ENCODE data around the gene ZFP91. TPM values are rescaled to one million over a fixed set of nuclear protein-coding genes. Genes with fewer than 3 reads are reported as not detected.

Gene ZFP91
- total RNA-seq, 1 donor from 2014 or later, result 38.6 TPM

DNA sequence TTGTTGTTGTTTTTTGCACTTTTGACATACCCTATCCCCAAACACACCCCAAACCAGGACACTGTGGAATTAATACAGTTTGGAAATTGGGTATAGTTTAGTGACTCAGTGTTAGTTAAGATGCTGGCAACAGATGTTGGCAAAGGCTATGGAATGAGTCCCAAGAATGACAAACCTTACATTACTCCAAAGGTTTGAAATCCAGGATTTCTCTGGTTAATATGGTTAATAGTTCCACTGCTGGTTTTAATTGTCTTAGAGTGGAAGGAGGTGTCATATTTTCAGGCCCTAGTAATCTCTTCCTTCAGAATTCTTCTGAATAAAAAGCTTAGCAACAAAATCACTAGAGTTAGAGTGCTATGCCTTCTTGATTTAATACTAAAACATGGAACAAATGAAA, 4.0 kb upstream of the ZFP91 start:
- H3K27me3 ChIP-seq (ENCODE audit: control insufficient read depth, insufficient read depth, low read length), result no peaks in the 10 kb centered on the region
- no peaks in the 10 kb centered on the region for H3K36me3 ChIP-seq (ENCODE audit: control insufficient read depth, insufficient read depth, low read length)
- TF ChIP-seq, protein P1, sequence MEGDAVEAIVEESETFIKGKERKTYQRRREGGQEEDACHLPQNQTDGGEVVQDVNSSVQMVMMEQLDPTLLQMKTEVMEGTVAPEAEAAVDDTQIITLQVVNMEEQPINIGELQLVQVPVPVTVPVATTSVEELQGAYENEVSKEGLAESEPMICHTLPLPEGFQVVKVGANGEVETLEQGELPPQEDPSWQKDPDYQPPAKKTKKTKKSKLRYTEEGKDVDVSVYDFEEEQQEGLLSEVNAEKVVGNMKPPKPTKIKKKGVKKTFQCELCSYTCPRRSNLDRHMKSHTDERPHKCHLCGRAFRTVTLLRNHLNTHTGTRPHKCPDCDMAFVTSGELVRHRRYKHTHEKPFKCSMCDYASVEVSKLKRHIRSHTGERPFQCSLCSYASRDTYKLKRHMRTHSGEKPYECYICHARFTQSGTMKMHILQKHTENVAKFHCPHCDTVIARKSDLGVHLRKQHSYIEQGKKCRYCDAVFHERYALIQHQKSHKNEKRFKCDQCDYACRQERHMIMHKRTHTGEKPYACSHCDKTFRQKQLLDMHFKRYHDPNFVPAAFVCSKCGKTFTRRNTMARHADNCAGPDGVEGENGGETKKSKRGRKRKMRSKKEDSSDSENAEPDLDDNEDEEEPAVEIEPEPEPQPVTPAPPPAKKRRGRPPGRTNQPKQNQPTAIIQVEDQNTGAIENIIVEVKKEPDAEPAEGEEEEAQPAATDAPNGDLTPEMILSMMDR (IDR thresholded peaks at IDR 0.05; ENCODE audit: insufficient read depth, low read length, poor library complexity, severe bottlenecking), result no peak
- no peak for DNase-seq (ENCODE audit: low read depth)
- no peak overlapping the region for H3K4me3 ChIP-seq (ENCODE audit: low read depth, low read length)

DNA sequence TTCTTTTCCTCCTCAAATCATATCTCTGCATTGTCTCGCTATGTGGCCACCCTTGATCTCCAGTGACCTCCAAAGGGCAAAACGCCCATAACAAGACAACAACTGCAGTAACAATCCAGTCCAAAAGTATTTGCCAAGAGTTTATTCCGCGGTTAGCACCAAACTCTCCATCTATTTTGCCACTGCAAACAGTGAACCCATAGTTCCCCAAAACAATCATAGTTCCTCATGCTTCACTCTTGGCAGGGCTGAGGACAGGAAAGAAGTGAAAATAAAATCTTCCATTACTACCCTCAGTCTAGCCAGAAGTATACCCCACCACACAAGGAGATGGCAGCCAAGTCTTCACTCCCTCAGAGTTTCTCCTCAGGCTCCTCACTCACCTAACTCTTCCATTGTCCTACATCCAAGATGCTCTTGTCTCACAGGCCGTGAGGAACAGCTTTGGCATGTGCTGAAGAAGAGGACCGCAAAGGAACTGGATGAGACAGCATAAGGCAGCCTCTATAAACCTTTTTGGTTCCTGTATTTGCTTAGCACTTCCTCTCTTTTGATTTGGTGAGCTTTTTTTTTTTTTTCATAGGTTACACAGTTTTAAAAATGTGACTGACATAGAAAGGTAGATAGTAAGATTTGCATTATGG, 3.4 kb upstream of the ZFP91 start, which contains the start of gene LPXN:
LPXN (minus strand) TSS at position 480 of the 644 bp plus-strand sequence; CDS start at position 396, 84 bp downstream.
- DNase-seq (ENCODE audit: low read depth), result no peak
- Histone ChIP-seq H3K27me3 (ENCODE audit: control insufficient read depth, insufficient read depth, low read length) (no peaks in the 10 kb centered on the region), H3K4me3 (ENCODE audit: low read depth, low read length) (peak within 1 kb of the TSS; percentile 100), H3K36me3 (ENCODE audit: control insufficient read depth, insufficient read depth, low read length) (no peaks in the 10 kb centered on the region)
- TF ChIP-seq, protein P1 (IDR thresholded peaks at IDR 0.05; ENCODE audit: insufficient read depth, low read length, poor library complexity, severe bottlenecking), result no peak

DNA sequence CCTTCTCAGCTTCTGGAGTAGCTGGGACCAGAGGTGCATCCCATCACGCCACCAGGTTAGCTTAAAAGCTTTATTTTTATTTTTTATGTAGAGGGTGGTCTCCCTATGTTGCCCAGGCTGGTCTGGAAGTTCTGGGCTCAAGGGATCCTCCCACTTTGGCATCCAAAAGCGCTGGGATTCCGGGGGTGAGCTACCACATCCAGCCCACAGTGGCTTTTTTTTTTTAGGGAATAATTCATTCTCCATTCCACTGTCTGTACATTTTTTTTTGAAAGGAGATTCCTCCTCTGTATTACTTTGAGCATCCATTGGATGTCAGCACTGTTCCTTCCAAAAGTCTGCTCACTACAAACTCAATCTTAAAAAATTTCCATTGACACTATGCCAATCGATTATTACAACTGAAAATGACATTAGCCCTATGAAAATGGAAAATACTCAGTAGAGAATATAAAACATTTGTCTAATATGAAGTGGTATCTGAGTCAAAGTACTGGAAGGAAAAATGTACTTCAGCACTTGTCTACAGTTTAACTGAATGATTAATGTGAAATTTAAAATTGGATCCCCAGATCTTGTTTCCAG, 1.9 kb upstream of the ZFP91 start:
- H3K27me3 ChIP-seq (ENCODE audit: control insufficient read depth, insufficient read depth, low read length), result no peaks in the 10 kb centered on the region
- H3K36me3 ChIP-seq (ENCODE audit: control insufficient read depth, insufficient read depth, low read length), result no peaks in the 10 kb centered on the region
- TF ChIP-seq, protein P1 (IDR thresholded peaks at IDR 0.05; ENCODE audit: insufficient read depth, low read length, poor library complexity, severe bottlenecking), result peak; percentile 36
- H3K4me3 ChIP-seq (ENCODE audit: low read depth, low read length), result peak overlapping the region; percentile 100
- no peak for DNase-seq (ENCODE audit: low read depth)

DNA sequence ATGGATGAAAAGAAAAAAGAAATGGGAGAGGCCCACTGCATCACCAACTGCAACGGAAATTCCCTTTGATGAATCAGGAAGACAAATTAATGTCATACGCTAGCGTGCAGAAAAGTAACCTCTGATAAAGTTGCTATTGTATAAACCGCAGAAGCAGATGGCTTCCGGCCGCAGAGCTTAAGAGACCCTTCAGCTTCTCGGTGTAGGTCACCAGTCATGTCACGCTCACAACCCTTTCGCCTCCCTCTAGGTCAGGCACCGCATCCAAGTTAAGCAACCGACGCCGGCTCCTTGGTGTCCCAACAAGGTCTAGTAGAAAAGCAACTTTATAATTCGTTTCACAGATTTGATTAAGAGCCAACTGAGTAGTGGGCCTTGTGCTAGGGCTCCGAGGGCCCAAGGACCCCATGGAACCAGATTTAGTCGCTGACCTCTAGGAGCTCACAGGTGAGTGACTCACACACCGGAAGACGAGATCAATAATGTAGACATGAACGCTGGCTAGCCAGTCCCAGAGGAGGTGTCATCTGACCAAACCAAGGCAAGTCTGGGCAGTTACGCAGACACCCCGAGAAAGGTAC, 1.2 kb upstream of the ZFP91 start:
- TF ChIP-seq, protein P1 (IDR thresholded peaks at IDR 0.05; ENCODE audit: insufficient read depth, low read length, poor library complexity, severe bottlenecking), result no peak
- DNase-seq (ENCODE audit: low read depth), result no peak

DNA sequence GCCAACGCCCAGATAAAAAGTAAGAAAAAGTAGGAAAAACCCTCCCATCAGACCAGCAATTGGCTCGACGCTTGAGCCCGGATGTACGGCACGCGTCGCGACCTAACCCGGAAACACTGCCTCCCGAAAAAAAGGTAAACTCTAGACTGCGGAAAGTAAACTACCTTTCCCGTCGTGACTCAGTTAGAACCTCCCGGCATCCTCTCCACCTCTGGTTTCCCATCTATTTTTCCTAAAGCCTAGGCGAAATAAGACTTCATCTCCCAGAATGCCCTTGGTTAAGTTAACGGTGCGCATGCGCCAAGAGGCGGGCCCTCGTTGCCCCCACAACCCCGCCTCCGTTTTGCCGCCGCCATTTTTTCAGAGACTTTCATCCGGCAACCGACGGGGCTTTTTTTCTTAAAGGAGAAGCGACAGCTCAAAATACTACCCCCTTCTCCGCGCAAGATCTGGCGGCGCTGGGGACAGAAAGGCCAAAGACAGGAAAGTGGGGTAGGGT, 678 bp upstream of the ZFP91 start:
- DNase-seq (ENCODE audit: low read depth), result peak; percentile 95
- no peaks in the 10 kb centered on the region for H3K27me3 ChIP-seq (ENCODE audit: control insufficient read depth, insufficient read depth, low read length)
- peak overlapping the region; percentile 100 for H3K4me3 ChIP-seq (ENCODE audit: low read depth, low read length)
- TF ChIP-seq, protein P1 (IDR thresholded peaks at IDR 0.05; ENCODE audit: insufficient read depth, low read length, poor library complexity, severe bottlenecking), result no peak
- H3K36me3 ChIP-seq (ENCODE audit: control insufficient read depth, insufficient read depth, low read length), result no peaks in the 10 kb centered on the region

More for the DNA sequence above, 1.2 kb upstream of the ZFP91 start:
- Histone ChIP-seq H3K36me3 (ENCODE audit: control insufficient read depth, insufficient read depth, low read length) (no peaks in the 10 kb centered on the region), H3K27me3 (ENCODE audit: control insufficient read depth, insufficient read depth, low read length) (no peaks in the 10 kb centered on the region), H3K4me3 (ENCODE audit: low read depth, low read length) (peak overlapping the region; percentile 100)

Measured in kidney epithelial cell (primary cell).